ENCODE results near the gene ITSN2. TPM values are rescaled to one million over a fixed set of nuclear protein-coding genes. Genes with fewer than 3 reads are reported as not detected.

ITSN2 gene
- total RNA-seq, 1 donor from 2014 or later, result 27.4 TPM

DNA sequence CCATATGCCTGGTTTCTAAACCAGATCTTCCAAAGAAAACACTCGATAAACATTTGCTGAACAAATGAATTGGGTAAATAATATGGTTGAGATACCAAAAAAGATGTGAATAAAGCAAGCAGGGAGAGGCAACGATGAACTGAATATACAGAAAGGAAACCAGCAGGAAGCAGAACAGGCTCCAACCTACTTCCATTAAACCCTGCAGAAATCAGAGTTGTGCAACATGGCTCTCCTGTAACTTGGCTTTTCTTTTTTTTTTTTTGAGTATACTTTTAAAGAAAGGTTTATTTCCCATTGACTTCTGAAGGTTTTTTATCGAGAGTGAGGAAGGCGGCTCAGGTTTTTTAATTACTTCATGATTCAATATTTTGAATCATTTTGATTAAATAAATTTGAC is 23.5 kb downstream of the ITSN2 start:
- no peak for DNase-seq (ENCODE audit: low read depth)

GRCh38 chr2:24334245-24334633 is 26.1 kb downstream of the ITSN2 start:
- DNase-seq (ENCODE audit: low read depth), result peak; percentile 78

DNA sequence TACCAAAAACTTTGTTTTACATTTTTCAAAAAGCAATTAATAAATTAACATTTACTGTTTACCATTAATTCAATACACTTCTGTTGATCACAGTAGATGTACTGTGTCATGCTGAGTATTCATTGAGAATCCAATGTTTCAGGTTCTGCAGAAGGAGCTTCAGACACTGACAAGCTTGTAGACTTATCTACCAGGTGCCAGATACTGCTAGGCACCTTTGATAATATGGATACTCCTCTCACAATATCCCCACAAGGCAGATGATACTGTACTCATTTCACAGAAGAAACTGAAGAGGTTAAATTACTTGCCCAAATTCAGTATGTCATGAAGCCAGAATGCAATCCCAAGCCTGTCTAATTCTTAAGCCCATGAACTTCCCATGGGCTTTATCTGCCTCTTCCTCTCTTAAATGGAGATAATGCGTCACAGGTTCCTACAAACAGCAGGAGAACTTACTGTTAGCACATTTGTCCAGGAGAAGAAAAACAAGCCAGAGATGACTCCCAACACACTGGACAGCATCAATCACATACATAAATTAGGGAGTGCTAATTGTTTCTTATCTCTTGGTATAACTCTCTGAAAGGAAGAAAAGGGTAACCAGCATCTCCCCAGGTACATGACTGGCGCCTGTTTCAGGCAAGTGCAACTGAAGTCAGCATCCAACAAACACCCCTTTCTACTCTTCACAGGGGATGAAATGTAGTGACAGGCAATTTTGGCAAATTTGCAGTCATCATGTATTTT is 27.4 kb downstream of the ITSN2 start:
- no peak for DNase-seq (ENCODE audit: low read depth)

DNA sequence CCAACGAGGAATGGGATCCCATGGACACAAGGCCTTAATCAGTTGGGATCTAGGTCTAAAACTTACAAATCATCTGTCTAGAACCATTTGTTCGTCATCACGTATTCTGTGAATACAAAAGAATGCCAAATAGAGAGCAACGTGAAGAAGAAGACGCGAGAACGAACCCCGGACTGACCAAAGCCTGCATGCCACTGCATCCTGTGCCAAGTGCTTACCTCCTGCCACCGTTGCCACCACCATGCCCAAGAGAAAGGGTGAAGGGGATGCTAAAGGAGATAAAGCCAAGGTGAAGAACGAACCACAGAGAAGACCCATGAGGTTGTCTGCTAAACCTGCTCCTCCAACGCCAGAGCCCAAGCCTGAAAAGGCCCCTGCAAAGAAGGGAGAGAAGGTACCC is 30.2 kb downstream of the ITSN2 start:
- DNase-seq (ENCODE audit: low read depth), result no peak

DNA sequence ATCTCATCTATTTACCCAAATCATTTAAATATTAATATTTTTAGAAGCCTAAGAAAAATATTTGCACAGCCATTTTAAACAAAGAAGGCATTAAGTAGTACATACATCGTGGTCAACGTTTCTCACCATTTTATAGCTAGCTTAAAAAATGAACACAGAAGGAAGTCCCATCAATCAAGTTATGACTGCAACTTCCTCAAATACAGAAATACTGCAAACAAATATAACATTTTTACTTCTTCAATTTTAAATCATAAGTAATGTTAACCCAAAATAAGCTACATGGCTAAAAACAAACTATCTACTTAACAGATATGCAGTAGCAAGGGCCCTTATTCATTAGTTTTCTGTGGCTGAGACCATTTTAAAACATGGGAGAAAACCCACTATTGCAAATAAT is 30.6 kb downstream of the ITSN2 start:
- no peak for DNase-seq (ENCODE audit: low read depth)

DNA sequence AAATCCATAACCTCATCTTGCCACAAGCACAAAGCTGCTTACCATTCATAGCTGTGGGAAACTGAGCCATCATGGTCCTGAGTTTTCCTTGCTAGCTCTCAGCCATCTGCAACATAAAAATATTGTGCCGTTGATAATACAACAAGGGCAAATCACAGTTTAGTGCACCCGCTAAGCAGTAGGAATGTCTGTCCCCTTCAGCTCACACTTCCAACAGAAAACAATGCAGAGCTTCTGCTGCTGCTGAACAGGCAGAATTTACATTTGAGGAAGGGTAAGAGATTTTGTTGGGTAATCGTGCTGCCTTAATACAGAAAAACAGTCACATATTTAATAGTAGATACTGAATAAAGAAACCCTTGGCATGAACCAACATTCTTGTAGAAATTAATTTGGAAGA is 32.3 kb downstream of the ITSN2 start:
- DNase-seq (ENCODE audit: low read depth), result no peak

DNA sequence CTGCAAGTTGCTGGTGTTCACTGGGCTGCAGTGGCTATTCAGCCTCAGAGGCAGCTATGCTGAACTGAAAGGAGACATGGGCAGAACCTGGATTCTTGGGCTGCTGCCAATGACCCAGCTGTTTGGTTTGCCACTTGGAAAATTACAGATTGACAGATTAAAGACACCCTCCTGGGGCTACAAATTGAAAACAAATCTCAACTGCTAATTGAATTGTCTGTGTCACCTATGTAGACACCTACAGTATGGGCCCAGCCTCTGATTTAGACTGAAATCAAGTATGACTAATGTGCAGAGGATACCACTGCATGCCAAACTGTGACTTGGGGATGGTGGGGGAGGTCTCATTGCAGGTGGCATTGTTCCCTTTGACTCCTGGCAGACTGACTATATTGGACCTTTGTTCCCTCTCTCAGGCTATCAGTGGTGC is 42.8 kb downstream of the ITSN2 start:
- peak; percentile 81 for DNase-seq (ENCODE audit: low read depth)

- DNase-seq (ENCODE audit: low read depth), result no peak
Measured at GRCh38 chr2:24315669-24316068, 44.7 kb downstream of the ITSN2 start.

- no peak for DNase-seq (ENCODE audit: low read depth)
Measured at GRCh38 chr2:24313744-24314632, 46.3 kb downstream of the ITSN2 start.

GRCh38 chr2:24307961-24308360 is 52.4 kb downstream of the ITSN2 start:
- no peak for DNase-seq (ENCODE audit: low read depth)

- DNase-seq (ENCODE audit: low read depth), result peak; percentile 9
Measured at GRCh38 chr2:24304631-24305030, 55.7 kb downstream of the ITSN2 start.

DNA sequence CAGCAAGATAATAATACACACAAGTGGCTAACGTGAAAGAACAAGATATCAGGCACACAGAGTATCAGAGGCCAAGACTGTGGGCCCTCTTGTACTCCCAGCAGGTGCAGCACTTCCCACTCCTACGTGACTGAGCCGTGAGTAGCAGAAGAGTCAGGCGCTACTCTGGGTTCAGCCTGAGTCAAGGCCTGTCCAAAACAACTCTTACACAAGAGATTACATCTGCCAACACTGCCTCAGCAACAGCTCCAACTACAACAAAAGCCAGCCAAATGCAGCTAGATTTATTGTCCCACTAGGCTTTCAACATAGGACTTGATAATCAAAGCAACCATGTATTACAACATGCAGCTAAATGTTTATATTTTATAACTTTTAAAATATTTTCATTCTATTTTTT is 56.2 kb downstream of the ITSN2 start:
- DNase-seq (ENCODE audit: low read depth), result peak; percentile 93

DNA sequence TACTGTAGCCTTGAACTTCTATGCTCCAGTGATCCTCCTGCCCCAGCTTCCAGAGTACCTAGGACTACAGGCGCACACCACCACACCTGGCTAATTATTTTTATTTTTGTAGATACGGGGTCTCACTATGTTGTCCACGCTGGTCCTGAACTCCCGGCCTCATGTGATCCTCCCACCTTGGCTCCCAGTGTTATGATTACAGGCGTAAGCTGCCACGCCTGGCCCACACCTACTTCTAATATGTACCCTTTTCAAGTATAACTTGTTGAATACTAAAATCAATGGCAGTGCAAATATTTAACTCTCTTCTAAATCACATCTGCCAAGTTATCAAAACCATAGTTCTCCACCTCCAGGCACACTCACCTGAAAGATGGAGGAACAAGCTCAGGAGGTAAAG is 58.7 kb downstream of the ITSN2 start:
- DNase-seq (ENCODE audit: low read depth), result no peak

- no peak for DNase-seq (ENCODE audit: low read depth)
Measured at GRCh38 chr2:24297663-24298062, 62.7 kb downstream of the ITSN2 start.

GRCh38 chr2:24287171-24287570 is 73.2 kb downstream of the ITSN2 start:
- no peak for DNase-seq (ENCODE audit: low read depth)

DNA sequence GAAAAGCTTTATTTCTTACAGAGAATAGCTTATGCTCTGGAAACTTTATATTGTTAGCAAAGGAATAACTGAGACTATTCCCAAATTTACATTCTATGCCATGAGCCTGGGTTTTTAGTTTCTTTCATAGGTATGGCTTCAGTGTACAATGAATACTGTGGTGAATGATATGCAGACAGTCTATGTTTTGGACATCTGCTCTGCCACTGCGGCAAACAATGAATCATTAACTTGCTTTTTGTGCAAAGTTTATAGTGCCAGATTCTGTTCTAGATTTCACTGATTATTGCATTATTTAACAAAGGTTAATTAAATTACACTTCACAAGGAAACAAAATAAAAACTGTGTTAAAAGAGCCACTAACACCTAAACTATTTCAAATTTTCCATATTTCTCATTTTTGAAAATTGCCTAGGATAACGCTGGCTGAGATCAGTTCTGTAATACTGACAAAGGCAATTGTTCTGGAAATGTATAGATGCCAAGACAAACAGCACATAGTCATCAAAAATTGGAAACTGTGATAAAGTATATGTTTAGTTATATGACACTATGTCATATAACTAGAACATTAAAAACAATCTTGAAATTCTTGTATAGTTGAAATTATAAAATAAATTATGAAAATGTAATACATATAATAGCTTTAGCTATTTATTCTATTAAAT is 74.7 kb downstream of the ITSN2 start:
- no peak for DNase-seq (ENCODE audit: low read depth)

DNA sequence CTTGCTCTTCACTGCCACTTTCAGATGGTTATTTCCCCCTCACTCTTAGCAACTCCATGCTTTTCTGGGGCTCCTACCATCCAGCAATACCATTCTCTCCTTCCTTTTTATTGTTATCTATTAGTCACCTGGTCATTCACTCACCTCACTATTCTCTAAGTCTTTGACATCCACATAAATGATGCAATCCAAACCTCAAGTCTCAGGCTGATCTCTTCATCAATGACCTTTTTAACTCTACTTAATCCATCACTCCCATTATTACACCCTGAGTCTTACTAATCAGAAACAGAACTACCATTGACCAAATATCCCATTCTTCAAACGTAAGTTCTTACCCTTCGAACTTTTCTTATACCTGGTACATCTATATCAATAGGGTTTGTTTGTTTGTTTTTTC is 79.7 kb downstream of the ITSN2 start:
- no peak for DNase-seq (ENCODE audit: low read depth)

DNA sequence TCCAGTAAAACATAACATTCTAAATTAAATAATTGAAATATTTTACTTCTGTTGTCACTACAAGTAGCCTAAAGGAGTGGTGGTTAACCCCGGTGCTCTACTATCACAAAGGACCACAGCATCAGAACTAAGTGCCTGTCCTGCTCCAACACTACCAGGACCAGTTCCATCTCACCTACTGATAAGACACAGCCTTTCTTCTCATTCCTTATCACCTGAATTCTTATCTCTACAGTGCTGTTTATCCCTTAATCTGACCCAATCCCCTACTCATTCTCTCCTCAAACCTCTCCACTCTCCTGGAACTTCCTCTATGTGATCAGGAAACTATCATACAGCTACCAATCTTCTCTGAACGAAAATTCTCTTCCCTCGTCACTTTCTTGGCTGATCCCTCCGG is 80.2 kb downstream of the ITSN2 start:
- DNase-seq (ENCODE audit: low read depth), result no peak

DNA sequence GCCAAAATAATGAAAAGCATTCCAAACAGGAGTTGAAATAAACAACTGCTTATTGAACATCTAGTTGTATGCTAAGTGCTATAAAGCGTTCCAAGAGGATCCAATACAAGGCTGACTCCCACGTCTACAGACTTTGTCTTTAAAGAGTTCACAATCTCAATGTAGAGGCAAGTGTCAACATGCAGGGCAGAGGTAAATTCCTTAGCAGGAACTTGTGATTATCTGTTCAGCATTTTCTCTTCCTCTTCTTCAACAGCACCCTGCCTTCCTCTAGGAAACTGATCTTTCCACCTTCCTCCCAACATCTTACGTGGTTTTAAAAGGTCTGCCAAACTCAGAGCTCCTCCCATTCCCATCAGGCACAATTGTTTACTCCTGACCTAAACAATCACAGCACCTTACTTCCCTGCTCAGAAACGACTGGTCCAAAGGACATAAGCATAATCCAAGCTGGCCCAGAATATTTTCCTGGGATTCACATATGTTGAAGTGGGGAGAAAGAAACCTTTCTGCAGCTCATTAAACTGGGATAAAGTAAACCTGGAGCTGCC is 83.9 kb downstream of the ITSN2 start:
- DNase-seq (ENCODE audit: low read depth), result no peak

GRCh38 chr2:24274809-24275208 is 85.5 kb downstream of the ITSN2 start:
- DNase-seq (ENCODE audit: low read depth), result no peak

GRCh38 chr2:24273598-24273997 is 86.7 kb downstream of the ITSN2 start:
- DNase-seq (ENCODE audit: low read depth), result no peak

DNA sequence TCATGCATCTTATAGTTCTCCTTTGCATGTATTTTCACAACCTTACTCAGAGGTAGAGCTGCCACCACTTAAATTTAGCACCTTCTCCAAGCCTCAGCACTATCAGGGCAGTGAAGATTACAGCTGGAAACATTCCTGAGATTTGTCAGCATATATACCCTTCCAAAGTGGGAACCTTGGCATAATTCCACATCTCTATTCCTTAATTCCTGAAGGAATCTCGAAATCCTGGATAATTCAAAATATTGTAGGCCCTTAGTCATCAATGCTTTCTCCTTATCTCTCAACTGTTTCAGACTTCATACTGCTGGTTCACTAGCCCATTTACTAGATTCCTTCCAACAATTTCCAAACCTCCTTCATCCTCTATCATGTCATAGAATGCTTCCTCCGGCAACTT is 87.4 kb downstream of the ITSN2 start:
- DNase-seq (ENCODE audit: low read depth), result no peak

Measured in myocyte (in vitro differentiated cells).